ENCODE results near the gene CNOT6L. TPM values are rescaled to one million over a fixed set of nuclear protein-coding genes. Genes with fewer than 3 reads are reported as not detected.
"Not testable (repeated sequence)": the region's sequence is repeated elsewhere in the genome, so short reads cannot be mapped to it uniquely, and the experiment has no call there.

The CNOT6L gene
- total RNA-seq, 1 donor from 2014 or later: 37.4 TPM

- DNase-seq: no peak
Measured at GRCh38 chr4:77777135-77777807, 41.9 kb downstream of the CNOT6L start.

GRCh38 chr4:77776182-77777134 is 42.7 kb downstream of the CNOT6L start:
- no peak for DNase-seq

GRCh38 chr4:77773101-77773500 is 46.1 kb downstream of the CNOT6L start:
- DNase-seq: no peak

- DNase-seq: no peak
Measured at GRCh38 chr4:77771566-77771965, 47.6 kb downstream of the CNOT6L start.

GRCh38 chr4:77765720-77766119 is 53.4 kb downstream of the CNOT6L start:
- DNase-seq: no peak

- DNase-seq: no peak
Measured at GRCh38 chr4:77762531-77762930, 56.6 kb downstream of the CNOT6L start.

- no peak for DNase-seq
Measured at GRCh38 chr4:77761595-77761994, 57.6 kb downstream of the CNOT6L start.

GRCh38 chr4:77758804-77759203 is 60.4 kb downstream of the CNOT6L start:
- DNase-seq: no peak

GRCh38 chr4:77751764-77752163 is 67.4 kb downstream of the CNOT6L start:
- no peak for DNase-seq

- no peak for DNase-seq
Measured at GRCh38 chr4:77745792-77746191, 73.4 kb downstream of the CNOT6L start.

GRCh38 chr4:77742054-77742453 is 77.1 kb downstream of the CNOT6L start:
- DNase-seq: no peak

GRCh38 chr4:77740480-77740879 is 78.7 kb downstream of the CNOT6L start:
- no peak for DNase-seq

- peak; percentile 7 for DNase-seq
Measured at GRCh38 chr4:77734928-77735327, 84.2 kb downstream of the CNOT6L start.

GRCh38 chr4:77731656-77732055 is 87.5 kb downstream of the CNOT6L start:
- no peak for DNase-seq

GRCh38 chr4:77728420-77728819 is 90.7 kb downstream of the CNOT6L start:
- no peak for DNase-seq

- DNase-seq: no peak
Measured at GRCh38 chr4:77721073-77721472, 98.1 kb downstream of the CNOT6L start.

- DNase-seq: not testable (repeated sequence)
Measured at GRCh38 chr4:77718500-77718899, 100.7 kb downstream of the CNOT6L start.

- no peak for DNase-seq
Measured at GRCh38 chr4:77715414-77716290, 103.5 kb downstream of the CNOT6L start.

GRCh38 chr4:77714514-77714913 is 104.7 kb downstream of the CNOT6L start:
- DNase-seq: no peak

GRCh38 chr4:77713884-77714283 is 105.3 kb downstream of the CNOT6L start:
- no peak for DNase-seq

- no peak for DNase-seq
Measured at GRCh38 chr4:77712675-77713074, 106.5 kb downstream of the CNOT6L start.

- no peak for DNase-seq
Measured at GRCh38 chr4:77711469-77711868, 107.7 kb downstream of the CNOT6L start.

- DNase-seq: no peak
Measured at GRCh38 chr4:77710684-77711083, 108.5 kb downstream of the CNOT6L start.

Data from dermis blood vessel endothelial cell (primary cell).